ENCODE measurements around the gene KAZN.

Gene KAZN

GRCh38 chr1:15155888-15156741 lies 557.6 kb downstream of the KAZN start:
- no peak overlapping the region for H3K27ac Mint-ChIP-seq
- ATAC-seq (ENCODE audit: low read depth), result no peak
- no peaks in the 10 kb centered on the region for H3K36me3 Mint-ChIP-seq
- peaks cover 13% of the 10 kb centered on the region for H3K27me3 Mint-ChIP-seq
- no peak overlapping the region for H3K4me3 Mint-ChIP-seq
- peaks cover 12% of the 10 kb centered on the region for H3K4me1 Mint-ChIP-seq
- DNase-seq (ENCODE audit: low spot score in 2 of 2), result no peak
- H3K9me3 Mint-ChIP-seq, result no peaks in the 10 kb centered on the region

GRCh38 chr1:15156807-15157380 lies 558.4 kb downstream of the KAZN start:
- Mint-ChIP-seq H3K4me1 (peaks cover 12% of the 10 kb centered on the region), H3K27me3 (peaks cover 16% of the 10 kb centered on the region), H3K27ac (no peak overlapping the region), H3K4me3 (no peak overlapping the region), H3K36me3 (no peaks in the 10 kb centered on the region), H3K9me3 (no peaks in the 10 kb centered on the region)
- ATAC-seq (ENCODE audit: low read depth) (no peak), DNase-seq (ENCODE audit: low spot score in 2 of 2) (no peak)

- Mint-ChIP-seq H3K27ac (no peak overlapping the region), H3K4me1 (peaks cover 14% of the 10 kb centered on the region), H3K9me3 (no peaks in the 10 kb centered on the region), H3K27me3 (peaks cover 19% of the 10 kb centered on the region), H3K36me3 (no peaks in the 10 kb centered on the region), H3K4me3 (no peak overlapping the region)
- ATAC-seq (ENCODE audit: low read depth) (no peak), DNase-seq (ENCODE audit: low spot score in 2 of 2) (no peak)
These were observed 559.3 kb downstream of the KAZN start for GRCh38 chr1:15157524-15158399.

GRCh38 chr1:15158506-15159165 lies 560.2 kb downstream of the KAZN start:
- ATAC-seq (ENCODE audit: low read depth), result no peak
- Mint-ChIP-seq H3K36me3 (no peaks in the 10 kb centered on the region), H3K9me3 (no peaks in the 10 kb centered on the region), H3K27ac (no peak overlapping the region), H3K27me3 (peaks cover 18% of the 10 kb centered on the region), H3K4me3 (no peak overlapping the region), H3K4me1 (peaks cover 14% of the 10 kb centered on the region)
- DNase-seq (ENCODE audit: low spot score in 2 of 2), result no peak

- Mint-ChIP-seq H3K9me3 (no peaks in the 10 kb centered on the region), H3K27me3 (peaks cover 17% of the 10 kb centered on the region), H3K4me3 (no peak overlapping the region), H3K27ac (no peak overlapping the region), H3K36me3 (no peaks in the 10 kb centered on the region), H3K4me1 (peaks cover 14% of the 10 kb centered on the region)
- no peak for ATAC-seq (ENCODE audit: low read depth)
- no peak for DNase-seq (ENCODE audit: low spot score in 2 of 2)
These were observed 560.7 kb downstream of the KAZN start for GRCh38 chr1:15159166-15159555.

GRCh38 chr1:15160626-15161025 lies 562.1 kb downstream of the KAZN start:
- Mint-ChIP-seq H3K27ac (no peak overlapping the region), H3K4me1 (peaks cover 6% of the 10 kb centered on the region), H3K4me3 (no peak overlapping the region), H3K27me3 (peaks cover 11% of the 10 kb centered on the region), H3K9me3 (no peaks in the 10 kb centered on the region), H3K36me3 (no peaks in the 10 kb centered on the region)
- DNase-seq (ENCODE audit: low spot score in 2 of 2) (no peak), ATAC-seq (ENCODE audit: low read depth) (no peak)

GRCh38 chr1:15167386-15167785 lies 568.9 kb downstream of the KAZN start:
- no peak for DNase-seq (ENCODE audit: low spot score in 2 of 2)
- Mint-ChIP-seq H3K9me3 (no peaks in the 10 kb centered on the region), H3K4me1 (peaks cover 3% of the 10 kb centered on the region), H3K4me3 (no peak overlapping the region), H3K27me3 (peaks cover 17% of the 10 kb centered on the region), H3K27ac (no peak overlapping the region), H3K36me3 (no peaks in the 10 kb centered on the region)
- ATAC-seq (ENCODE audit: low read depth), result no peak

Data from memory B cell (primary cell).